Astrocyte of the hippocampus (primary cell): ENCODE data around the gene GTF2IRD2.
"Not testable (repeated sequence)": the region's sequence is repeated elsewhere in the genome, so short reads cannot be mapped to it uniquely, and the experiment has no call there.

Source experiments
- DNase-seq: peaks from one replicate; pipeline ENCODE4 v3.0.0; 2011; ENCODE audit warnings: low read depth, low spot score

GTF2IRD2 gene

DNA sequence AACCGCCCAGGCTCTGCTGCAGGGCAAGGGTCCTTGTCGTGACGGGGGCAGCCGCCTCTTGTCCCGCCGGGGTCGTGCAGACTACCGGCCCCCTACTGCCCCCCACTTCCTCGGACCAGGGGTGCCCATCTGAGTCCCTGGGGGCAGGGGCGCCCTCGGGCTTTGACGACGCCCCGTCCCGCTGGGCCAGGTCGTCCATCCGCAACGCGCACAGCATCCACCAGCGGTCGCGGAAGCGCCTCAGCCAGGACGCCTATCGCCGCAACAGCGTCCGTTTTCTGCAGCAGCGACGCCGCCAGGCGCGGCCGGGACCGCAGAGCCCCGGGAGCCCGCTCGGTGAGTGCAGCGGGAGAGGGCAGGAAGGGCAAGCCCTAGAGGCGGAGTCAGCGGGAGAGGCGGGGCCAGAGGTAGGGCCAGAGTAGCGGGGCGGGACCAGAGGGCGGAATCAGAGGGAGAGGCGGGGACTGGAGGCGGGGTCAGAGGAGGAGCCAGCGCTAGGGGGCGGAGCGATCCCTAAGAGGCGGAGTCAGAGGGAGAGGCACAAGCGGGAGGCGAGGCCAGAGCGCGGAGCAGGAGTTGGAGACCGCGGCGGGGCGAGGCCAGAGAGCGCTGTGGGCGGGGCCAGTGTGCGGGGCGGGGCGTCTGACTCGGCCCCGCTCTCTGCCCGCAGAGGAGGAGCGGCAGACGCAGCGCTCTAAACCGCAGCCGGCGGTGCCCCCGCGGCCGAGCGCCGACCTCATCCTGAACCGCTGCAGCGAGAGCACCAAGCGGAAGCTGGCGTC lies 62.8 kb downstream of the GTF2IRD2 start:
- DNase-seq = peak; percentile 86

GRCh38 chr7:74783595-74783994 lies 67.8 kb downstream of the GTF2IRD2 start:
- not testable (repeated sequence) for DNase-seq

- not testable (repeated sequence) for DNase-seq
Measured at GRCh38 chr7:74781746-74782145, 69.7 kb downstream of the GTF2IRD2 start.

GRCh38 chr7:74779053-74779452 lies 72.4 kb downstream of the GTF2IRD2 start:
- DNase-seq = not testable (repeated sequence)

- DNase-seq = not testable (repeated sequence)
Measured at GRCh38 chr7:74775111-74775510, 76.3 kb downstream of the GTF2IRD2 start.

DNA sequence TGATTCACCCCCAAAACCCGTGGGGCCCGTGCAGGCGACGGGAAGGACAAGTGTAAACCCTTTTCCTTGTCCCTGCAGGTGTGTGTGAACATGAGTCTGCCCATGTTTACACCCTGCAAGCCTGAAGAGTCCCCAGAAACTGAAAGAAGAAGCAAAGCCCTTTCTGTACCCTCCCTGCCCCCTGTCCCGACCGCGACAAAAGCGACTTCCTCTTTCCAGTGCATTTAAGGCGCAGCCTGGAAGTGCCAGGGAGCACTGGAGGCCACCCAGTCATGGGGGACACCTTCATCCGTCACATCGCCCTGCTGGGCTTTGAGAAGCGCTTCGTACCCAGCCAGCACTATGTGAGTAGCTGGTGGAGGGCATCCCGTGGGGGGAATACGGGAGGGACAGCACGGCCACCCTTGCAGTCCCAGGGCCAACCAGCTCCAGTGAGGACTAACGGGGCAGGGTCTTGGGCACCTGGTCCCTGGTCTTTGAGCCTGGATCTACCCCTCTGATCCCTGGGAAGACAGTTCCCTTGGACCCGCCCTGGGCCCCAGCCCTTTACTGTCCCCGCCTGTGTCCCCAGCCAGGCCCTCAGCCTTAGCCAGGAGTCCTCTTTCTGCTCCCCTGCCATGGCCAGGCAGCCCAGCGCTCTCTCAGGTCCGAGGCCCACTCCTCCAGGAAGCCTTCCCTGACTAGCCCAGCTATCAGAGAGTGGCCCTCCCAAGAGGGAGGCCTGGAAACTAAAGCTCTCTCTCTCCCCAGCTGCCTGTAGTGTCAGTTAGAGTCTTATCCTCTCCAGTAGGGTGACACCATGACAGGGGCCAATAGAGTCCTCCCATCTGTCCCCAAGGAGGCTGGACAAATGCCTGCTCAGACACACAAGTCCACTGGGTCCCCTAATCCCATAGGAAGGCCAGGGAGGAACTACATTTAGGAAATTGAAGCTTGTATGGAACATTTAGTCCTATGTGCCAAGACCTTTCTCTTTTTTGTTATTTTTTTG lies 77.3 kb downstream of the GTF2IRD2 start, which contains the start of gene NCF1:
Gene NCF1 (plus strand): TSS at position 252 of the 991 bp plus-strand sequence. CDS start 21 bp downstream, at position 273.
- DNase-seq = not testable (repeated sequence)

- DNase-seq = not testable (repeated sequence)
Measured at GRCh38 chr7:74772093-74772492, 79.3 kb downstream of the GTF2IRD2 start.

- DNase-seq = not testable (repeated sequence)
Measured at GRCh38 chr7:74770062-74770461, 81.3 kb downstream of the GTF2IRD2 start.

DNA sequence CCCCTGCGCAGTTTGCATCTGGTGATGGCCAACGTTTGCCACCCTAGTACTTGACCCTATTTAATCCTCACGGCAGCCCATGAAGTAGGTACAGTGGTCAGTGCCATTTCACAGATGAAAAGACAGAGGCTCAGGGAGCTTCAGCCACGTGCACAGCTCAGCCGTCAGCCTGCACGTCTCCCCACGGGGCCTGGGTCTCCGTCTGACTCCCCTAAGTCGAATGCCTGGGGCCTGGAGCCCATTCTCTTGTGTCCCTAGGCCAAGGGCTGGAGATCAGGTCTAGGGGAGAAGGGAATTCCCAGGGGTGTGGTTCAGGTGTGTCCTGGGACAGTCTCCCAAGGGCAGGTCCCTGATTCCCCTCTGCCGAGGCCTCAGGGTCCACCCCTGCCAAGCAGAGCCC lies 84.4 kb downstream of the GTF2IRD2 start:
- DNase-seq = not testable (repeated sequence)

GRCh38 chr7:74766509-74766908 lies 84.9 kb downstream of the GTF2IRD2 start:
- not testable (repeated sequence) for DNase-seq

- not testable (repeated sequence) for DNase-seq
Measured at GRCh38 chr7:74765205-74765918, 86.0 kb downstream of the GTF2IRD2 start.

- not testable (repeated sequence) for DNase-seq
Measured at GRCh38 chr7:74758982-74759381, 92.4 kb downstream of the GTF2IRD2 start.

DNA sequence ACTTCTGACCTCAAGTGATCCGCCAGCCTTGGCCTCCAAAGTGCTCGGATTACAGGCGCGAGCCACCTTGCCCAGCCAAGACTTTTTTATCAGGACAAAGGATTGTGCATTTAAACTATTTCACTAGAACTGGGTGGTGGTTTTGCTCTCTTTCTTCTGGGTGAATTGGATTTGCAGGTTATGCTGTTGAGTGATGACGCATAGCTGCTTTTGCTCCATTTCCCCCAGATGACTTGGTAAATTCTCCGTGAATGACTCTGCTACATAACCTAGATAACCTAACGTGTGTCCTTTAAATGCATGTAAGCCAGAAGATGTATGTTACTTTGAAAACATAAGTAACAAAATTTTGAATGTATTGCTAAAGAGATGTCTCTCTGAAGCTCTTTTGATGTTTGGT lies 93.1 kb downstream of the GTF2IRD2 start:
- DNase-seq = not testable (repeated sequence)

- DNase-seq = not testable (repeated sequence)
Measured at GRCh38 chr7:74756673-74757072, 94.7 kb downstream of the GTF2IRD2 start.

GRCh38 chr7:74753921-74754482 lies 97.4 kb downstream of the GTF2IRD2 start:
- not testable (repeated sequence) for DNase-seq
